HEK293 (cell line): ENCODE data around the gene KRTDAP.

Experiments used
- AEBP2 ChIP-seq: fragments of 450-650 bp; formaldehyde crosslinking; IDR thresholded peaks from 2 replicates; pipeline ENCODE4 v1.5.1; 2016; ENCODE audit warnings: missing biosample characterization, missing genetic modification characterization, borderline replicate concordance
- BCL11A ChIP-seq: fragments of 450-650 bp; formaldehyde crosslinking; IDR thresholded peaks from 2 replicates; pipeline ENCODE4 v1.5.1; 2016; ENCODE audit warnings: low read depth, missing biosample characterization, missing genetic modification characterization
- CTCF ChIP-seq: fragments of 450-650 bp; formaldehyde crosslinking; IDR thresholded peaks from 2 replicates; pipeline ENCODE4 v1.5.1; 2016; ENCODE audit warnings: missing biosample characterization, missing genetic modification characterization
- FEZF1 ChIP-seq: fragments of 450-650 bp; formaldehyde crosslinking; IDR thresholded peaks from 2 replicates; pipeline ENCODE4 v1.5.1; 2016; ENCODE audit warnings: missing biosample characterization, missing genetic modification characterization
- GFI1B ChIP-seq: fragments of 450-650 bp; formaldehyde crosslinking; IDR thresholded peaks from 2 replicates; pipeline ENCODE4 v1.5.1; 2016; ENCODE audit warnings: missing biosample characterization, missing genetic modification characterization
- IKZF3 ChIP-seq: fragments of 450-650 bp; IDR thresholded peaks from 2 replicates; pipeline ENCODE4 v1.5.0; 2018; ENCODE audit warnings: missing biosample characterization, mild to moderate bottlenecking, missing genetic modification characterization, moderate library complexity
- KLF17 ChIP-seq: fragments of 450-650 bp; formaldehyde crosslinking; IDR thresholded peaks from 2 replicates; pipeline ENCODE4 v1.5.1; 2016; ENCODE audit warnings: missing biosample characterization, missing genetic modification characterization
- KLF8 ChIP-seq: fragments of 450-650 bp; formaldehyde crosslinking; IDR thresholded peaks from 2 replicates; pipeline ENCODE4 v1.5.1; 2016; ENCODE audit warnings: missing biosample characterization, missing genetic modification characterization
- MYNN ChIP-seq: fragments of 450-650 bp; formaldehyde crosslinking; IDR thresholded peaks from 2 replicates; pipeline ENCODE4 v1.5.1; 2016; ENCODE audit warnings: missing biosample characterization, missing genetic modification characterization, borderline replicate concordance
- PRDM6 ChIP-seq: fragments of 450-650 bp; formaldehyde crosslinking; IDR thresholded peaks from 2 replicates; pipeline ENCODE4 v1.5.1; 2017; ENCODE audit warnings: missing biosample characterization, missing genetic modification characterization
- SCRT2 ChIP-seq: fragments of 450-650 bp; formaldehyde crosslinking; IDR thresholded peaks from 2 replicates; pipeline ENCODE4 v1.5.1; 2016; ENCODE audit warnings: missing biosample characterization, missing genetic modification characterization
- ZBTB7A ChIP-seq: fragments of 450-650 bp; formaldehyde crosslinking; IDR thresholded peaks from 2 replicates; pipeline ENCODE4 v1.5.1; 2016; ENCODE audit warnings: low read depth, missing biosample characterization, missing genetic modification characterization
- ZBTB8A ChIP-seq: fragments of 450-650 bp; formaldehyde crosslinking; IDR thresholded peaks from 2 replicates; pipeline ENCODE4 v1.5.1; 2016; ENCODE audit warnings: missing biosample characterization, missing genetic modification characterization
- ZEB2 ChIP-seq: fragments of 450-650 bp; formaldehyde crosslinking; IDR thresholded peaks from 2 replicates; pipeline ENCODE4 v1.5.1; 2016; ENCODE audit warnings: missing biosample characterization, missing genetic modification characterization
- ZFP37 ChIP-seq: fragments of 450-650 bp; formaldehyde crosslinking; IDR thresholded peaks from 2 replicates; pipeline ENCODE4 v1.5.1; 2016; ENCODE audit warnings: missing biosample characterization, missing genetic modification characterization
- ZFP41 ChIP-seq: fragments of 450-650 bp; formaldehyde crosslinking; IDR thresholded peaks from 2 replicates; pipeline ENCODE4 v1.5.1; 2016; ENCODE audit warnings: missing biosample characterization, missing genetic modification characterization, borderline replicate concordance
- ZIC2 ChIP-seq: fragments of 450-650 bp; formaldehyde crosslinking; IDR thresholded peaks from 2 replicates; pipeline ENCODE4 v1.5.1; 2016; ENCODE audit warnings: missing biosample characterization, missing genetic modification characterization
- ZNF121 ChIP-seq: fragments of 450-650 bp; formaldehyde crosslinking; IDR thresholded peaks from 2 replicates; pipeline ENCODE4 v1.5.1; 2016; ENCODE audit warnings: missing biosample characterization, missing genetic modification characterization
- ZNF133 ChIP-seq: fragments of 450-650 bp; formaldehyde crosslinking; IDR thresholded peaks from 2 replicates; pipeline ENCODE4 v1.5.1; 2016; ENCODE audit warnings: missing biosample characterization, missing genetic modification characterization
- ZNF211 ChIP-seq: fragments of 450-650 bp; formaldehyde crosslinking; IDR thresholded peaks from 2 replicates; pipeline ENCODE4 v1.5.1; 2016; ENCODE audit warnings: low read depth, missing biosample characterization, missing genetic modification characterization
- ZNF280D ChIP-seq: fragments of 450-650 bp; formaldehyde crosslinking; IDR thresholded peaks from 2 replicates; pipeline ENCODE4 v1.5.1; 2016; ENCODE audit warnings: missing biosample characterization, missing genetic modification characterization
- ZNF302 ChIP-seq: fragments of 450-650 bp; formaldehyde crosslinking; IDR thresholded peaks from 2 replicates; pipeline ENCODE4 v1.5.1; 2016; ENCODE audit warnings: missing biosample characterization, missing genetic modification characterization, low read depth
- ZNF391 ChIP-seq: fragments of 450-650 bp; formaldehyde crosslinking; IDR thresholded peaks from 2 replicates; pipeline ENCODE4 v1.5.1; 2016; ENCODE audit warnings: low read depth, missing biosample characterization, missing genetic modification characterization, borderline replicate concordance
- ZNF521 ChIP-seq: fragments of 450-650 bp; formaldehyde crosslinking; IDR thresholded peaks from 2 replicates; pipeline ENCODE4 v1.5.1; 2017; ENCODE audit warnings: missing biosample characterization, mild to moderate bottlenecking, missing genetic modification characterization
- ZNF529 ChIP-seq: fragments of 450-650 bp; formaldehyde crosslinking; IDR thresholded peaks from 2 replicates; pipeline ENCODE4 v1.5.1; 2017; ENCODE audit warnings: missing genetic modification characterization, missing biosample characterization; ENCODE audit not compliant: insufficient replicate concordance
- ZNF560 ChIP-seq: fragments of 450-650 bp; formaldehyde crosslinking; IDR thresholded peaks from 2 replicates; pipeline ENCODE4 v1.5.1; 2017; ENCODE audit warnings: missing biosample characterization, missing genetic modification characterization, borderline replicate concordance
- ZNF777 ChIP-seq: fragments of 450-650 bp; formaldehyde crosslinking; IDR thresholded peaks from 2 replicates; pipeline ENCODE4 v1.5.1; 2017; ENCODE audit warnings: missing biosample characterization, missing genetic modification characterization, borderline replicate concordance
- ZSCAN30 ChIP-seq: fragments of 450-650 bp; IDR thresholded peaks from 2 replicates; pipeline ENCODE4 v1.5.1; 2018; ENCODE audit warnings: missing biosample characterization, mild to moderate bottlenecking, missing genetic modification characterization, moderate library complexity
- TF ChIP-seq, protein P1 (sequence below): fragments of 450-650 bp; formaldehyde crosslinking; IDR thresholded peaks from 2 replicates; pipeline ENCODE4 v1.5.1; 2016; ENCODE audit warnings: missing biosample characterization, missing genetic modification characterization

The KRTDAP gene

DNA sequence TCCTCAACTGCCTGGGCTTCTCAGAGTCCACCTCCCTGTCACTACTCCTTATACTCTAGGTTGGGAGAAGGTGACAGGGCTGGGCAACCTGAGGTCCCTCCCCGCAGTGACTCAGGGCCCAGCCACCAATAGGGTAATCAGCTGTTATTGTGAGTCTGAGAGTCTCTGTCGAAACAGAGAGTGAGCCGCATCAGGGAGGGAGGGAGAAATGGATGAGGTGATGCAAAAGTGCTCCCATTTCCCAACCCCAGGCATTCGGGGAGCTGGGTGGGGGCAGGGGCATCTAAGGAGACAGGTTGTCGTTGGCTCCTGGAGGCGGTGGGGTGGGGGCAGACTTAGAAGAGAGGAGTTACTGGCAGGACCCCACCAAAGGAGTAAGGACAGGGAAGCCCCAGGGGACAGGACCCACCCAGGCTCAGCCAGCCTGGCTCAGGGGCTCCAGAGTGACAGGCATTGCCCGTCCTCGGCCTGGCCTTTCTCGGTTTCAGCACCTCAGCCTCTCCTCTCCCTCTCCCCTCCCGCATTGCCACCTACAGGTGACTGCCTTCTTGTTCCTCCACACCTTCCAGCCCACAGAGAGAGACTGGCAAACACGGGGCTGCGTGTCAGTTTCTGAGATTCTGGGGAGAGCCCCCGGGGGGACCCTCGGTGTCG lies 23.5 kb upstream of the KRTDAP start, which contains the start of gene DMKN (continued):
- no peak for TF ChIP-seq ZFP41
- TF ChIP-seq ZFP37 = no peak
- TF ChIP-seq ZBTB7A (tag by site-specific recombination) = no peak
- TF ChIP-seq ZNF560 (tag by site-specific recombination) = no peak
- TF ChIP-seq ZBTB8A (tag by site-specific recombination) = no peak
- no peak for TF ChIP-seq ZNF777 (tag by site-specific recombination)
- TF ChIP-seq AEBP2 (tag by site-specific recombination) = no peak
- no peak for TF ChIP-seq ZNF529 (tag by site-specific recombination)
- TF ChIP-seq, protein P1, sequence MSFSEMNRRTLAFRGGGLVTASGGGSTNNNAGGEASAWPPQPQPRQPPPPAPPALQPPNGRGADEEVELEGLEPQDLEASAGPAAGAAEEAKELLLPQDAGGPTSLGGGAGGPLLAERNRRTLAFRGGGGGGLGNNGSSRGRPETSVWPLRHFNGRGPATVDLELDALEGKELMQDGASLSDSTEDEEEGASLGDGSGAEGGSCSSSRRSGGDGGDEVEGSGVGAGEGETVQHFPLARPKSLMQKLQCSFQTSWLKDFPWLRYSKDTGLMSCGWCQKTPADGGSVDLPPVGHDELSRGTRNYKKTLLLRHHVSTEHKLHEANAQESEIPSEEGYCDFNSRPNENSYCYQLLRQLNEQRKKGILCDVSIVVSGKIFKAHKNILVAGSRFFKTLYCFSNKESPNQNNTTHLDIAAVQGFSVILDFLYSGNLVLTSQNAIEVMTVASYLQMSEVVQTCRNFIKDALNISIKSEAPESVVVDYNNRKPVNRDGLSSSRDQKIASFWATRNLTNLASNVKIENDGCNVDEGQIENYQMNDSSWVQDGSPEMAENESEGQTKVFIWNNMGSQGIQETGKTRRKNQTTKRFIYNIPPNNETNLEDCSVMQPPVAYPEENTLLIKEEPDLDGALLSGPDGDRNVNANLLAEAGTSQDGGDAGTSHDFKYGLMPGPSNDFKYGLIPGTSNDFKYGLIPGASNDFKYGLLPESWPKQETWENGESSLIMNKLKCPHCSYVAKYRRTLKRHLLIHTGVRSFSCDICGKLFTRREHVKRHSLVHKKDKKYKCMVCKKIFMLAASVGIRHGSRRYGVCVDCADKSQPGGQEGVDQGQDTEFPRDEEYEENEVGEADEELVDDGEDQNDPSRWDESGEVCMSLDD (tag by site-specific recombination) = no peak
- no peak for TF ChIP-seq ZNF133 (tag by site-specific recombination)
- TF ChIP-seq ZNF121 = no peak
- no peak for TF ChIP-seq ZNF391 (tag by site-specific recombination)
- no peak for TF ChIP-seq FEZF1
- TF ChIP-seq SCRT2 (tag by site-specific recombination) = peak; percentile 74; the same call in 1 of the 2 replicates
- TF ChIP-seq GFI1B (tag by site-specific recombination) = no peak
- no peak for TF ChIP-seq ZNF302 (tag by site-specific recombination)
- no peak for TF ChIP-seq IKZF3 (tag by site-specific recombination)
- TF ChIP-seq ZSCAN30 (tag by site-specific recombination) = no peak
- no peak for TF ChIP-seq PRDM6 (tag by site-specific recombination)
- no peak for TF ChIP-seq ZEB2 (tag by site-specific recombination)
- TF ChIP-seq ZIC2 (tag by site-specific recombination) = no peak
- no peak for TF ChIP-seq ZNF211 (tag by site-specific recombination)
- no peak for TF ChIP-seq ZNF521 (tag by site-specific recombination)
- peak; percentile 61; the same call in 1 of the 2 replicates for TF ChIP-seq KLF17 (tag by site-specific recombination)
- TF ChIP-seq CTCF = peak; percentile 34; the same call in 1 of the 2 replicates
- TF ChIP-seq KLF8 (tag by site-specific recombination) = no peak
- no peak for TF ChIP-seq ZNF280D (tag by site-specific recombination)
- no peak for TF ChIP-seq BCL11A
- TF ChIP-seq MYNN (tag by site-specific recombination) = no peak
